ENCODE measurements around the gene CFAP157. TPM values are rescaled to one million over a fixed set of nuclear protein-coding genes. Genes with fewer than 3 reads are reported as not detected.
"Not testable (repeated sequence)": the region's sequence is repeated elsewhere in the genome, so short reads cannot be mapped to it uniquely, and the experiment has no call there.

CFAP157 gene
- polyA plus RNA-seq, 5 donors = 2.6 to 13.3 (median 9.7) TPM

DNA sequence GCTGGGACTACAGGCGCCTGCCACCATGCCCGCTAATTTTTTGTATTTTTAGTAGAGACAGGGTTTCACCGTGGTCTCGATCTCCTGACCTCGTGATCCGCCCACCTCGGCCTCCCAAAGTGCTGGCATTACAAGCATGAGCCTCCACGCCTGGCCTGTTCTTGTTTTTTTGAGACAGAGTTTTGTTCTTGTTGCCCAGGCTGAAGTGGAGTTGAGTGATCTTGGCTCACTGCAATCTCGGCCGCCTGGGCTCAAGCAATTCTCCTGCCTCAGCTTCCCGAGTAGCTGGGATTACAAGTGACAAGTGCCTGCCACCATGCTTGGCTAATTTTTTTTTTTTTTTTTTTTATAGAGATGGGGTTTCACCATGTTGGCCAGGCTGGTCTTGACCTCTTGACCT lies 50.0 kb downstream of the CFAP157 start:
- not testable (repeated sequence) for DNase-seq

GRCh38 chr9:127758843-127759242 lies 52.1 kb downstream of the CFAP157 start:
- DNase-seq = no peak

GRCh38 chr9:127761061-127761460 lies 54.3 kb downstream of the CFAP157 start:
- DNase-seq = no peak

- DNase-seq = no peak
Measured at GRCh38 chr9:127761491-127761956, 54.7 kb downstream of the CFAP157 start.

GRCh38 chr9:127762111-127762676 lies 55.4 kb downstream of the CFAP157 start:
- no peak for DNase-seq

DNA sequence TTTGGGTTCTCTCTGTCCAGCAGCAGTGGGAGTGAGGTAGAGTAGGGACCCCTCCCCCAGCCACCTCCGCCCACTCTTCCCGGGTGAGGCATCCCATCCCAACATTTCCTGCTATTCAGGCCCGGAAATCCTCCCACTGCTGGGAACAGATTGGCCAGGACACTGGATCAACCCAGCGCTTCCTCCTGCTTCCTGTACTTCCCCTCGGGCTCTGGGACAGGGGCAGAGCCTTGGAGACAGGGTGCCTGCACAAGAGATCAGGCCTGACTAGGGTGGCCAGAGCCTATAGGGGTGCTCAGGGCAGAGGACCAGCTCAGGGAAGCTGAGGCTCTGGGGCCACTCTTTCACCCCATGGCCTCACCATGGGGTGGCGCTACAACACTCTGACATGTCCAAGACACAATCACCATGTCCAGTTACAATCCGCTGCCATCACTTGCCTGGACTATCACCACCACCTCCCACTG lies 57.2 kb downstream of the CFAP157 start:
- no peak for DNase-seq

DNA sequence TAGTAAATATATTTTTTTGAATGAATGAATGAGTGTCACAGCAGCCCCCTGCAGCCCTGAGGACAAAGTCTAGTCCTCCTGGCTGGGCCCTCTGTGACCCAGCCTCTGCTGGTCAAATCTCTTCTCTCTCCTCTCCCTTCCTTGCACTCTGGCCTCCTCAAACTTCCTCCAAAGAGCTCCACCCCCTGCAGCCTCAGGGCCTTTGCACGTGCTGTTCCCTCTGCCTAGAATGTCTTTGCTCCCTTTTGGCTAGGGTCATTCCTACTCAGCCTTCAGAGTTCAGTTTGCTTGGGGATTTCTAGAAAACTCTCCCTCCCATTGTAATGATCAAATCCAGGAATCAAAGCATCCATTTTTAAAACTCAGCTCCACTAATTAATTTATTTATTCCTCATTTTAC lies 58.6 kb downstream of the CFAP157 start:
- DNase-seq = no peak

Other genes with a start within 250 kb of the CFAP157 start
- 10 to 100 TPM; 41.0 to 50.4 (median 46.0) TPM for gene STXBP1, start 94.7 kb upstream of the CFAP157 start, polyA plus RNA-seq (ENCODE audit: insufficient read depth in 1 of 5, insufficient read length in 5 of 5, low replicate concordance in 1 of 5)
- 10 to 100 TPM in 1 of 5 donors, 1 to 10 TPM in 4; 4.0 to 11.5 (median 5.6) TPM for gene PTRH1, start 8.7 kb downstream of the CFAP157 start, polyA plus RNA-seq (ENCODE audit: insufficient read depth in 1 of 5, insufficient read length in 5 of 5, low replicate concordance in 1 of 5)
- 1 to 10 TPM in 2 of 5 donors, under 1 TPM in 3; 0.50 to 1.4 (median 0.82) TPM for gene TTC16, start 9.1 kb downstream of the CFAP157 start, polyA plus RNA-seq (ENCODE audit: insufficient read depth in 1 of 5, insufficient read length in 5 of 5, low replicate concordance in 1 of 5)
- gene TOR2A, start 28.3 kb downstream of the CFAP157 start, polyA plus RNA-seq (ENCODE audit: insufficient read depth in 1 of 5, insufficient read length in 5 of 5, low replicate concordance in 1 of 5) = 10 to 100 TPM; 11.1 to 17.7 (median 12.2) TPM
- 10 to 100 TPM; 22.1 to 41.9 (median 27.5) TPM for gene SH2D3C, start 71.7 kb downstream of the CFAP157 start, polyA plus RNA-seq (ENCODE audit: insufficient read depth in 1 of 5, insufficient read length in 5 of 5, low replicate concordance in 1 of 5)
- gene CDK9, start 79.0 kb downstream of the CFAP157 start, polyA plus RNA-seq (ENCODE audit: insufficient read depth in 1 of 5, insufficient read length in 5 of 5, low replicate concordance in 1 of 5) = 10 to 100 TPM; 47.8 to 70.4 (median 62.3) TPM
- gene FPGS, start 95.9 kb downstream of the CFAP157 start, polyA plus RNA-seq (ENCODE audit: insufficient read depth in 1 of 5, insufficient read length in 5 of 5, low replicate concordance in 1 of 5) = 10 to 100 TPM; 32.2 to 58.3 (median 44.3) TPM
- 100 to 1,000 TPM in 2 of 5 donors, 10 to 100 TPM in 3; 61.2 to 124 (median 74.6) TPM for gene ENG, start 147.7 kb downstream of the CFAP157 start, polyA plus RNA-seq (ENCODE audit: insufficient read depth in 1 of 5, insufficient read length in 5 of 5, low replicate concordance in 1 of 5)
- gene AK1, start 170.7 kb downstream of the CFAP157 start, polyA plus RNA-seq (ENCODE audit: insufficient read depth in 1 of 5, insufficient read length in 5 of 5, low replicate concordance in 1 of 5) = 100 to 1,000 TPM in 1 of 5 donors, 10 to 100 TPM in 4; 40.3 to 158 (median 59.3) TPM
- 10 to 100 TPM; 37.8 to 62.9 (median 47.2) TPM for gene ST6GALNAC6, start 192.6 kb downstream of the CFAP157 start, polyA plus RNA-seq (ENCODE audit: insufficient read depth in 1 of 5, insufficient read length in 5 of 5, low replicate concordance in 1 of 5)
- gene ST6GALNAC4, start 210.1 kb downstream of the CFAP157 start, polyA plus RNA-seq (ENCODE audit: insufficient read depth in 1 of 5, insufficient read length in 5 of 5, low replicate concordance in 1 of 5) = 10 to 100 TPM; 16.4 to 40.5 (median 25.1) TPM
- gene PIP5KL1, start 223.8 kb downstream of the CFAP157 start, polyA plus RNA-seq (ENCODE audit: insufficient read depth in 1 of 5, insufficient read length in 5 of 5, low replicate concordance in 1 of 5) = 1 to 10 TPM; 2.6 to 5.9 (median 3.4) TPM
- gene DPM2, start 230.9 kb downstream of the CFAP157 start, polyA plus RNA-seq (ENCODE audit: insufficient read depth in 1 of 5, insufficient read length in 5 of 5, low replicate concordance in 1 of 5) = 10 to 100 TPM; 31.8 to 43.4 (median 36.9) TPM